HepG2 (cell line): ENCODE data around the gene PIM3. TPM values are rescaled to one million over a fixed set of nuclear protein-coding genes. Genes with fewer than 3 reads are reported as not detected.

Source experiments
- AKAP8 ChIP-seq: sonication (generic); formaldehyde crosslinking; IDR thresholded peaks from 2 replicates; pipeline ENCODE4 v1.5.1; 2020; ENCODE audit warnings: mild to moderate bottlenecking, missing genetic modification reagents
- GATAD2A ChIP-seq: IDR thresholded peaks from 2 replicates; pipeline ENCODE4 v1.6.1; 2016
- KDM5A ChIP-seq: fragments of 200-600 bp; sonication (generic); IDR thresholded peaks from 2 replicates; pipeline ENCODE4 v1.7.0; 2018; ENCODE audit warnings: antibody characterized with exemption, mild to moderate bottlenecking, low read length, borderline replicate concordance
- KLF12 ChIP-seq: sonication (generic); formaldehyde crosslinking; IDR thresholded peaks from 2 replicates; pipeline ENCODE4 v1.4.0; 2020; ENCODE audit warnings: missing genetic modification reagents, borderline replicate concordance
- MAFF ChIP-seq: IDR thresholded peaks from 2 replicates; pipeline ENCODE4 v1.6.1; 2011; ENCODE audit warnings: low read depth, low read length, improper control_type of control experiment
- REL ChIP-seq: sonication (generic); formaldehyde crosslinking; conservative IDR thresholded peaks from 2 replicates; pipeline ENCODE4 v1.8.0; 2022; ENCODE audit warnings: mild to moderate bottlenecking, missing genetic modification reagents, moderate library complexity
- TBX2 ChIP-seq: sonication (generic); formaldehyde crosslinking; IDR thresholded peaks from 2 replicates; pipeline ENCODE4 v1.5.0; 2020; ENCODE audit warnings: missing genetic modification reagents, mild to moderate bottlenecking, borderline replicate concordance
- ZNF672 ChIP-seq: sonication (generic); formaldehyde crosslinking; IDR thresholded peaks from 2 replicates; pipeline ENCODE4 v1.8.1; 2022; ENCODE audit warnings: missing genetic modification reagents
- ZSCAN20 ChIP-seq: sonication (generic); formaldehyde crosslinking; IDR thresholded peaks from 2 replicates; pipeline ENCODE4 v1.4.0; 2020; ENCODE audit warnings: missing genetic modification reagents, mild to moderate bottlenecking, borderline replicate concordance
- polyA plus RNA-seq, 8 experiments: library from polyadenylated mRNA; depleted of rRNA in 3 of 8; stranded (reverse) in 7 of 8; unstranded in 1 of 8; fragments of >200 nt; fragmentation: Illumina TruSeq in 4 of 8; extraction: Trizol in 4 of 8; gene quantifications; 2 replicates each; pipeline versions ENCODE4 v1.2.1 to v1.2.3, GENCODE V29; 2011 to 2016; ENCODE audit warnings: low read depth in 4 of 8, missing spikeins in 1 of 8, mixed read lengths in 1 of 8; ENCODE audit not compliant: insufficient read depth in 1 of 8
- total RNA-seq, 5 experiments: library from RNA; depleted of rRNA; stranded (reverse); fragments of >200 nt; fragmentation: Illumina TruSeq; extraction: Trizol; gene quantifications; 2 replicates each; pipeline ENCODE4 v1.2.3, GENCODE V29; 2016; ENCODE audit warnings: low read depth in 1 of 5
- TF ChIP-seq, protein P1 (sequence below): sonication (generic); formaldehyde crosslinking; IDR thresholded peaks from 2 replicates; pipeline ENCODE4 v1.4.0; 2020; ENCODE audit warnings: missing genetic modification reagents, borderline replicate concordance
- TF ChIP-seq, protein P2 (sequence below): sonication (generic); formaldehyde crosslinking; IDR thresholded peaks from 2 replicates; pipeline ENCODE4 v1.4.0; 2020; ENCODE audit warnings: missing genetic modification reagents
- TF ChIP-seq, protein P3 (sequence below): sonication (generic); formaldehyde crosslinking; conservative IDR thresholded peaks from 2 replicates; pipeline ENCODE4 v1.8.0; 2022; ENCODE audit warnings: mild to moderate bottlenecking, moderate library complexity, missing genetic modification reagents
- TF ChIP-seq, protein P4 (sequence below): sonication (generic); formaldehyde crosslinking; IDR thresholded peaks from 2 replicates; pipeline ENCODE4 v1.5.1; 2020; ENCODE audit warnings: mild to moderate bottlenecking, missing genetic modification reagents, borderline replicate concordance
- TF ChIP-seq, protein P5 (sequence below): sonication (generic); formaldehyde crosslinking; IDR thresholded peaks from 2 replicates; pipeline ENCODE4 v1.8.0; 2022; ENCODE audit warnings: mild to moderate bottlenecking, missing genetic modification reagents, moderate library complexity

The PIM3 gene
- total and polyA plus RNA-seq, 2 of the 13 experiments (the other 11 are each of a cell fraction or from before 2014, with no cell fraction given) = 21.6 to 31.2 TPM

DNA sequence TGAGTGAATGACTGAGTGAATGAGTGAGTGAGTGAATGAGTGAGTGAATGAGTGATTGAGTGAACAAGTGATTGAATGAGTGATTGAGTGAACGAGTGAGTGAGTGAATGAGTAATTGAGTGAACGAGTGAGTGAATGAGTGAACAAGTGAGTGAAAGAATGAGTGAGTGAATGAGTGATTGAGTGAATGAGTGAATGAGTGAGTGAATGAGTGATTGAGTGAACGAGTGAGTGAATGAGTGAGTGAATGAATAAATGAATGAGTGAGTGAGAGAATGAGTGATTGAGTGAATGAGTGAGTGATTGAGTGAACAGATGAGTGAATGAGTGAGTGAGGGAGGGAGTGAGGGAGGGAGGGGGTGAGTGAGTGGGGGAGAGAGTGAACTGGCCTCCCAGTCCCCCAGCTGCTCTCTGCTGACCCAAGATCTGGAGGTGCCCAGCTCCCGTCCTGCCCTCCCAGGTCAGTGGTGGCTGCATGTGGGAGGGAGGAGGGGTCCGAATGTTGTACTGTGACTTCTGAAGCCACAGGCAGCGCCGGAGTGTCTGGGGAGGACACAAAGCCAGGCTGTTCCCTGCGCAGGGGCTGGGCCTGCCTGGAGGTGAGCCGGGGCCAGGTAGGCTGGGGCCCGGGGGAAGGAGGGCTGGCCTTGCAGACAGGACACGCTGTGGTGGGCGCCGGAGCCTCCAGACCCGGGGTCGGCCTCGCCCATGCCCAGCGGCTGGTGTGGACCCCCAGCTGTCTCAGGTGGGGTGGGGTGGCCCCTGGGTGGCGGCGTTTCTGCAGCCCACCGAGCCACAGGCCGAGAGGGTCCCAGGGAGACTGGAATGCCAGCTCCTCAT is 17.8 kb upstream of the PIM3 start (continued):
- TF ChIP-seq, protein P1, sequence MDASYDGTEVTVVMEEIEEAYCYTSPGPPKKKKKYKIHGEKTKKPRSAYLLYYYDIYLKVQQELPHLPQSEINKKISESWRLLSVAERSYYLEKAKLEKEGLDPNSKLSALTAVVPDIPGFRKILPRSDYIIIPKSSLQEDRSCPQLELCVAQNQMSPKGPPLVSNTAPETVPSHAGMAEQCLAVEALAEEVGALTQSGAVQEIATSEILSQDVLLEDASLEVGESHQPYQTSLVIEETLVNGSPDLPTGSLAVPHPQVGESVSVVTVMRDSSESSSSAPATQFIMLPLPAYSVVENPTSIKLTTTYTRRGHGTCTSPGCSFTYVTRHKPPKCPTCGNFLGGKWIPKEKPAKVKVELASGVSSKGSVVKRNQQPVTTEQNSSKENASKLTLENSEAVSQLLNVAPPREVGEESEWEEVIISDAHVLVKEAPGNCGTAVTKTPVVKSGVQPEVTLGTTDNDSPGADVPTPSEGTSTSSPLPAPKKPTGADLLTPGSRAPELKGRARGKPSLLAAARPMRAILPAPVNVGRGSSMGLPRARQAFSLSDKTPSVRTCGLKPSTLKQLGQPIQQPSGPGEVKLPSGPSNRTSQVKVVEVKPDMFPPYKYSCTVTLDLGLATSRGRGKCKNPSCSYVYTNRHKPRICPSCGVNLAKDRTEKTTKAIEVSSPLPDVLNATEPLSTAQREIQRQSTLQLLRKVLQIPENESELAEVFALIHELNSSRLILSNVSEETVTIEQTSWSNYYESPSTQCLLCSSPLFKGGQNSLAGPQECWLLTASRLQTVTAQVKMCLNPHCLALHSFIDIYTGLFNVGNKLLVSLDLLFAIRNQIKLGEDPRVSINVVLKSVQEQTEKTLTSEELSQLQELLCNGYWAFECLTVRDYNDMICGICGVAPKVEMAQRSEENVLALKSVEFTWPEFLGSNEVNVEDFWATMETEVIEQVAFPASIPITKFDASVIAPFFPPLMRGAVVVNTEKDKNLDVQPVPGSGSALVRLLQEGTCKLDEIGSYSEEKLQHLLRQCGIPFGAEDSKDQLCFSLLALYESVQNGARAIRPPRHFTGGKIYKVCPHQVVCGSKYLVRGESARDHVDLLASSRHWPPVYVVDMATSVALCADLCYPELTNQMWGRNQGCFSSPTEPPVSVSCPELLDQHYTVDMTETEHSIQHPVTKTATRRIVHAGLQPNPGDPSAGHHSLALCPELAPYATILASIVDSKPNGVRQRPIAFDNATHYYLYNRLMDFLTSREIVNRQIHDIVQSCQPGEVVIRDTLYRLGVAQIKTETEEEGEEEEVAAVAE (CRISPR knock-in tag) = no peak
- TF ChIP-seq TBX2 (CRISPR knock-in tag) (peak; percentile 66; the same call in 1 of the 2 replicates), KLF12 (CRISPR knock-in tag) (no peak), MAFF (no peak), REL (CRISPR knock-in tag) (no peak), ZSCAN20 (CRISPR knock-in tag) (no peak; the same call in 1 of the 2 replicates), AKAP8 (CRISPR knock-in tag) (peak; percentile 77; the same call in 1 of the 2 replicates), ZNF672 (no peak), GATAD2A (CRISPR knock-in tag) (peak; percentile 41; the same call in 1 of the 2 replicates), KDM5A (no peak)
- TF ChIP-seq, protein P2, sequence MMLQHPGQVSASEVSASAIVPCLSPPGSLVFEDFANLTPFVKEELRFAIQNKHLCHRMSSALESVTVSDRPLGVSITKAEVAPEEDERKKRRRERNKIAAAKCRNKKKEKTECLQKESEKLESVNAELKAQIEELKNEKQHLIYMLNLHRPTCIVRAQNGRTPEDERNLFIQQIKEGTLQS (CRISPR knock-in tag) = no peak
- TF ChIP-seq, protein P3, sequence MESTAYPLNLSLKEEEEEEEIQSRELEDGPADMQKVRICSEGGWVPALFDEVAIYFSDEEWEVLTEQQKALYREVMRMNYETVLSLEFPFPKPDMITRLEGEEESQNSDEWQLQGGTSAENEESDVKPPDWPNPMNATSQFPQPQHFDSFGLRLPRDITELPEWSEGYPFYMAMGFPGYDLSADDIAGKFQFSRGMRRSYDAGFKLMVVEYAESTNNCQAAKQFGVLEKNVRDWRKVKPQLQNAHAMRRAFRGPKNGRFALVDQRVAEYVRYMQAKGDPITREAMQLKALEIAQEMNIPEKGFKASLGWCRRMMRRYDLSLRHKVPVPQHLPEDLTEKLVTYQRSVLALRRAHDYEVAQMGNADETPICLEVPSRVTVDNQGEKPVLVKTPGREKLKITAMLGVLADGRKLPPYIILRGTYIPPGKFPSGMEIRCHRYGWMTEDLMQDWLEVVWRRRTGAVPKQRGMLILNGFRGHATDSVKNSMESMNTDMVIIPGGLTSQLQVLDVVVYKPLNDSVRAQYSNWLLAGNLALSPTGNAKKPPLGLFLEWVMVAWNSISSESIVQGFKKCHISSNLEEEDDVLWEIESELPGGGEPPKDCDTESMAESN (CRISPR knock-in tag) = peak; percentile 53; the same call in 1 of the 2 replicates
- TF ChIP-seq, protein P4, sequence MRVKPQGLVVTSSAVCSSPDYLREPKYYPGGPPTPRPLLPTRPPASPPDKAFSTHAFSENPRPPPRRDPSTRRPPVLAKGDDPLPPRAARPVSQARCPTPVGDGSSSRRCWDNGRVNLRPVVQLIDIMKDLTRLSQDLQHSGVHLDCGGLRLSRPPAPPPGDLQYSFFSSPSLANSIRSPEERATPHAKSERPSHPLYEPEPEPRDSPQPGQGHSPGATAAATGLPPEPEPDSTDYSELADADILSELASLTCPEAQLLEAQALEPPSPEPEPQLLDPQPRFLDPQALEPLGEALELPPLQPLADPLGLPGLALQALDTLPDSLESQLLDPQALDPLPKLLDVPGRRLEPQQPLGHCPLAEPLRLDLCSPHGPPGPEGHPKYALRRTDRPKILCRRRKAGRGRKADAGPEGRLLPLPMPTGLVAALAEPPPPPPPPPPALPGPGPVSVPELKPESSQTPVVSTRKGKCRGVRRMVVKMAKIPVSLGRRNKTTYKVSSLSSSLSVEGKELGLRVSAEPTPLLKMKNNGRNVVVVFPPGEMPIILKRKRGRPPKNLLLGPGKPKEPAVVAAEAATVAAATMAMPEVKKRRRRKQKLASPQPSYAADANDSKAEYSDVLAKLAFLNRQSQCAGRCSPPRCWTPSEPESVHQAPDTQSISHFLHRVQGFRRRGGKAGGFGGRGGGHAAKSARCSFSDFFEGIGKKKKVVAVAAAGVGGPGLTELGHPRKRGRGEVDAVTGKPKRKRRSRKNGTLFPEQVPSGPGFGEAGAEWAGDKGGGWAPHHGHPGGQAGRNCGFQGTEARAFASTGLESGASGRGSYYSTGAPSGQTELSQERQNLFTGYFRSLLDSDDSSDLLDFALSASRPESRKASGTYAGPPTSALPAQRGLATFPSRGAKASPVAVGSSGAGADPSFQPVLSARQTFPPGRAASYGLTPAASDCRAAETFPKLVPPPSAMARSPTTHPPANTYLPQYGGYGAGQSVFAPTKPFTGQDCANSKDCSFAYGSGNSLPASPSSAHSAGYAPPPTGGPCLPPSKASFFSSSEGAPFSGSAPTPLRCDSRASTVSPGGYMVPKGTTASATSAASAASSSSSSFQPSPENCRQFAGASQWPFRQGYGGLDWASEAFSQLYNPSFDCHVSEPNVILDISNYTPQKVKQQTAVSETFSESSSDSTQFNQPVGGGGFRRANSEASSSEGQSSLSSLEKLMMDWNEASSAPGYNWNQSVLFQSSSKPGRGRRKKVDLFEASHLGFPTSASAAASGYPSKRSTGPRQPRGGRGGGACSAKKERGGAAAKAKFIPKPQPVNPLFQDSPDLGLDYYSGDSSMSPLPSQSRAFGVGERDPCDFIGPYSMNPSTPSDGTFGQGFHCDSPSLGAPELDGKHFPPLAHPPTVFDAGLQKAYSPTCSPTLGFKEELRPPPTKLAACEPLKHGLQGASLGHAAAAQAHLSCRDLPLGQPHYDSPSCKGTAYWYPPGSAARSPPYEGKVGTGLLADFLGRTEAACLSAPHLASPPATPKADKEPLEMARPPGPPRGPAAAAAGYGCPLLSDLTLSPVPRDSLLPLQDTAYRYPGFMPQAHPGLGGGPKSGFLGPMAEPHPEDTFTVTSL = no peak
- TF ChIP-seq, protein P5, sequence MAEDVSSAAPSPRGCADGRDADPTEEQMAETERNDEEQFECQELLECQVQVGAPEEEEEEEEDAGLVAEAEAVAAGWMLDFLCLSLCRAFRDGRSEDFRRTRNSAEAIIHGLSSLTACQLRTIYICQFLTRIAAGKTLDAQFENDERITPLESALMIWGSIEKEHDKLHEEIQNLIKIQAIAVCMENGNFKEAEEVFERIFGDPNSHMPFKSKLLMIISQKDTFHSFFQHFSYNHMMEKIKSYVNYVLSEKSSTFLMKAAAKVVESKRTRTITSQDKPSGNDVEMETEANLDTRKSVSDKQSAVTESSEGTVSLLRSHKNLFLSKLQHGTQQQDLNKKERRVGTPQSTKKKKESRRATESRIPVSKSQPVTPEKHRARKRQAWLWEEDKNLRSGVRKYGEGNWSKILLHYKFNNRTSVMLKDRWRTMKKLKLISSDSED (CRISPR knock-in tag) = no peak
